GM18907 (cell line): Measurements from ENCODE around the gene BATF3.

Source experiments
- ATAC-seq: cut with Tn5 transposase; IDR thresholded peaks from one replicate; pipeline ENCODE4 v1.9.1; 2021; ENCODE audit warnings: mild to moderate bottlenecking, moderate library complexity; ENCODE audit not compliant: unreplicated experiment

The BATF3 gene

GRCh38 chr1:212685429-212685828 lies 14.2 kb downstream of the BATF3 start:
- no peak for ATAC-seq

- ATAC-seq, result no peak
Observed at GRCh38 chr1:212684521-212685090, 15.0 kb downstream of the BATF3 start.

GRCh38 chr1:212684076-212684475 lies 15.6 kb downstream of the BATF3 start:
- no peak for ATAC-seq

- ATAC-seq, result peak; percentile 83
Observed at GRCh38 chr1:212683357-212683722, 16.3 kb downstream of the BATF3 start.

- ATAC-seq, result no peak
Observed at GRCh38 chr1:212680680-212681389, 18.8 kb downstream of the BATF3 start.

- ATAC-seq, result peak; percentile 65
Observed at GRCh38 chr1:212678456-212679410, 20.9 kb downstream of the BATF3 start.

- ATAC-seq, result no peak
Observed at GRCh38 chr1:212677573-212677972, 22.1 kb downstream of the BATF3 start.

GRCh38 chr1:212677136-212677535 lies 22.5 kb downstream of the BATF3 start:
- no peak for ATAC-seq

- no peak for ATAC-seq
Observed at GRCh38 chr1:212675675-212676074, 24.0 kb downstream of the BATF3 start.

GRCh38 chr1:212674872-212675271 lies 24.8 kb downstream of the BATF3 start:
- ATAC-seq, result no peak

GRCh38 chr1:212671342-212672031 lies 28.2 kb downstream of the BATF3 start:
- ATAC-seq, result no peak

- ATAC-seq, result no peak
Observed at GRCh38 chr1:212670882-212671281, 28.8 kb downstream of the BATF3 start.

- no peak for ATAC-seq
Observed at GRCh38 chr1:212670301-212670700, 29.3 kb downstream of the BATF3 start.

- ATAC-seq, result no peak
Observed at GRCh38 chr1:212669600-212669999, 30.0 kb downstream of the BATF3 start.

- no peak for ATAC-seq
Observed at GRCh38 chr1:212669102-212669501, 30.5 kb downstream of the BATF3 start.

- ATAC-seq, result no peak
Observed at GRCh38 chr1:212668477-212668876, 31.2 kb downstream of the BATF3 start.

GRCh38 chr1:212667223-212668139 lies 32.2 kb downstream of the BATF3 start:
- peak; percentile 36 for ATAC-seq

GRCh38 chr1:212666116-212666775 lies 33.4 kb downstream of the BATF3 start:
- no peak for ATAC-seq
